HL-60 (cell line): ENCODE data around the gene CCL25.

Source experiments
- DNase-seq, 2 experiments: peaks; one replicate each; pipeline ENCODE4 v3.0.0-alpha.2; 2010 to 2020; ENCODE audit warnings: low read depth in 1 of 2, low spot score in 1 of 2
- H3K27ac ChIP-seq: fragments of 250-450 bp; sonication (Bioruptor Pico); replicated peaks from 2 replicates; pipeline ENCODE4 v1.5.1; 2020; ENCODE audit warnings: mild to moderate bottlenecking, moderate library complexity
- H3K27me3 ChIP-seq: fragments of 250-450 bp; sonication (Bioruptor Pico); 2 replicates; pipeline ENCODE4 v1.5.1; 2021; ENCODE audit warnings: mild to moderate bottlenecking, moderate library complexity; ENCODE audit not compliant: insufficient read depth, poor library complexity, severe bottlenecking
- H3K4me3 ChIP-seq: replicated peaks from 2 replicates; pipeline ENCODE4 v1.5.1; 2011; ENCODE audit warnings: mild to moderate bottlenecking, control low read depth, low read length; ENCODE audit not compliant: insufficient read depth
- CTCF ChIP-seq: IDR thresholded peaks from one replicate; pipeline ENCODE4 v1.5.1; 2011; ENCODE audit warnings: low read length, control low read depth, inconsistent platforms; ENCODE audit not compliant: insufficient read depth
- GABPA ChIP-seq: IDR thresholded peaks from 2 replicates; pipeline ENCODE4 v1.6.1; 2012; ENCODE audit warnings: low read depth
- POLR2AphosphoS5 ChIP-seq: IDR thresholded peaks from 2 replicates; pipeline ENCODE4 v1.6.1; 2012; ENCODE audit warnings: low read depth
- REST ChIP-seq: IDR thresholded peaks from 2 replicates; pipeline ENCODE4 v1.6.1; 2012; ENCODE audit warnings: low read depth; ENCODE audit not compliant: insufficient replicate concordance
- SPI1 ChIP-seq: IDR thresholded peaks from 2 replicates; pipeline ENCODE4 v1.6.1; 2012; ENCODE audit warnings: low read depth, mild to moderate bottlenecking, borderline replicate concordance

Gene CCL25

GRCh38 chr19:8094336-8094735 is 41.8 kb downstream of the CCL25 start:
- Histone ChIP-seq H3K27me3 (no peaks in the 10 kb centered on the region), H3K27ac (no peak overlapping the region), H3K4me3 (no peak overlapping the region)
- TF ChIP-seq GABPA (no peak), REST (no peak), CTCF (no peak), SPI1 (no peak), POLR2AphosphoS5 (no peak)
- DNase-seq: no peak

GRCh38 chr19:8095354-8095886 is 42.9 kb downstream of the CCL25 start:
- Histone ChIP-seq H3K27me3 (no peaks in the 10 kb centered on the region), H3K4me3 (no peak overlapping the region), H3K27ac (no peak overlapping the region)
- DNase-seq: no peak
- TF ChIP-seq REST (no peak), GABPA (no peak), POLR2AphosphoS5 (no peak), CTCF (no peak), SPI1 (no peak)

- H3K27ac ChIP-seq: no peak overlapping the region
- no peak for DNase-seq
- no peaks in the 10 kb centered on the region for H3K27me3 ChIP-seq
- TF ChIP-seq REST: no peak
- TF ChIP-seq CTCF: no peak
- no peak for TF ChIP-seq GABPA
- TF ChIP-seq SPI1: no peak
- TF ChIP-seq POLR2AphosphoS5: no peak
- H3K4me3 ChIP-seq: no peak overlapping the region
Observed at GRCh38 chr19:8096071-8096470, 43.5 kb downstream of the CCL25 start.
